K562 (cell line): ENCODE measurements around the gene FOXA3.

Source experiments
- CBX2 ChIP-seq: fragments of 200-600 bp; sonication (generic); IDR thresholded peaks from one replicate; pipeline ENCODE4 v1.6.1; 2012; ENCODE audit warnings: mild to moderate bottlenecking, low read length, inconsistent platforms; ENCODE audit not compliant: insufficient read depth, poor library complexity, severe bottlenecking
- CBX3 ChIP-seq, 2 experiments: IDR thresholded peaks; 1 replicate in 1 of 2; 2 replicates in 1 of 2; pipeline ENCODE4 v1.6.1; 2012; ENCODE audit warnings: inconsistent platforms in 2 of 2, low read length in 2 of 2, borderline replicate concordance in 1 of 2, control low read depth in 1 of 2
- CTCF ChIP-seq, 3 experiments: IDR thresholded peaks in 2 of 3; conservative IDR thresholded peaks in 1 of 3; 2 replicates each; pipeline ENCODE4 v1.5.1; 2011 to 2012; ENCODE audit warnings: low read length in 3 of 3, mild to moderate bottlenecking in 3 of 3, control low read depth in 2 of 3, improper control_type of control experiment in 1 of 3, inconsistent platforms in 1 of 3, low read depth in 1 of 3, mixed read lengths in 1 of 3, moderate library complexity in 1 of 3; ENCODE audit not compliant: insufficient read depth in 2 of 3
- EP300 ChIP-seq: IDR thresholded peaks from 2 replicates; pipeline ENCODE4 v1.6.1; 2012; ENCODE audit warnings: low read length, improper control_type of control experiment
- IFI16 ChIP-seq: fragments of 250-450 bp; sonication (Bioruptor Pico); IDR thresholded peaks from 2 replicates; pipeline ENCODE4 v2.1.2; 2022; ENCODE audit warnings: mild to moderate bottlenecking, inconsistent platforms
- JUND ChIP-seq, 2 experiments: IDR thresholded peaks; 2 replicates in 1 of 2; 3 replicates in 1 of 2; pipeline ENCODE4 v1.6.1; 2011; ENCODE audit warnings: borderline replicate concordance in 2 of 2, low read depth in 2 of 2, low read length in 2 of 2, improper control_type of control experiment in 1 of 2, missing biosample characterization in 1 of 2, missing genetic modification characterization in 1 of 2, missing genetic modification reagents in 1 of 2
- MNT ChIP-seq, 2 experiments: fragments of 450-650 bp; conservative IDR thresholded peaks; 2 replicates each; pipeline ENCODE4 v1.6.1; 2017; ENCODE audit warnings: mild to moderate bottlenecking in 2 of 2, moderate library complexity in 2 of 2
- TCFL5 ChIP-seq: fragments of 250-450 bp; sonication (Bioruptor Pico); conservative IDR thresholded peaks from 2 replicates; pipeline ENCODE4 v1.6.1; 2021; ENCODE audit warnings: mild to moderate bottlenecking, moderate library complexity, matching md5 sums
- TEAD2 ChIP-seq: fragments of 450-650 bp; IDR thresholded peaks from 2 replicates; pipeline ENCODE4 v1.6.1; 2016; ENCODE audit warnings: missing genetic modification characterization, control low read depth, missing compliant biosample characterization
- TFAP4 ChIP-seq: sonication (generic); formaldehyde crosslinking; IDR thresholded peaks from 2 replicates; pipeline ENCODE4 v1.8.0; 2022; ENCODE audit warnings: missing genetic modification reagents, mild to moderate bottlenecking, moderate library complexity, borderline replicate concordance
- ZBTB1 ChIP-seq: sonication (generic); formaldehyde crosslinking; IDR thresholded peaks from 2 replicates; pipeline ENCODE4 v1.8.1; 2023; ENCODE audit warnings: missing genetic modification reagents, low read depth, mild to moderate bottlenecking, borderline replicate concordance
- ZNF311 ChIP-seq: fragments of 250-450 bp; sonication (Bioruptor Pico); IDR thresholded peaks from 2 replicates; pipeline ENCODE4 v1.4.0; 2020; ENCODE audit warnings: mild to moderate bottlenecking, moderate library complexity
- ZNF407 ChIP-seq: fragments of 450-650 bp; IDR thresholded peaks from 2 replicates; pipeline ENCODE4 v1.6.1; 2016; ENCODE audit warnings: low read depth
- ZNF76 ChIP-seq: fragments of 250-450 bp; sonication (Bioruptor Pico); IDR thresholded peaks from 2 replicates; pipeline ENCODE4 v1.4.0; 2020; ENCODE audit warnings: mild to moderate bottlenecking, moderate library complexity, borderline replicate concordance

GRCh38 chr19:45860359-45861259, 3.5 kb upstream of the FOXA3 start:
- no peak for TF ChIP-seq ZNF407
- TF ChIP-seq TCFL5, result no peak
- no peak for TF ChIP-seq TFAP4
- no peak for TF ChIP-seq ZNF76 (CRISPR knock-in tag)
- no peak for TF ChIP-seq EP300
- TF ChIP-seq CBX3 (IDR thresholded peaks at IDR 0.05; ENCODE audit: borderline replicate concordance in 1 of 2, low read length in 2 of 2), result no peak
- no peak for TF ChIP-seq ZNF311
- TF ChIP-seq TEAD2, result no peak
- TF ChIP-seq IFI16 (CRISPR knock-in tag), result no peak
- no peak for TF ChIP-seq ZBTB1
- no peak for TF ChIP-seq CTCF (IDR thresholded peaks at IDR 0.05 in 2 of 3, conservative IDR thresholded peaks at IDR 0.05 in 1 of 3; ENCODE audit: insufficient read depth in 2 of 3, low read depth in 1 of 3, low read length in 3 of 3)
- TF ChIP-seq MNT (conservative IDR thresholded peaks at IDR 0.05), result no peak
- no peak for TF ChIP-seq CBX2
- no peak for TF ChIP-seq JUND (IDR thresholded peaks at IDR 0.05; ENCODE audit: borderline replicate concordance, low read depth, low read length)
- no peak for TF ChIP-seq JUND (tag; IDR thresholded peaks at IDR 0.05; ENCODE audit: borderline replicate concordance, low read depth, low read length)
